Mammary epithelial cell (primary cell): ENCODE results near the gene TTC9.

ENCODE experiments used
- CTCF ChIP-seq, 2 donors: IDR thresholded peaks in 1 of 2; conservative IDR thresholded peaks in 1 of 2; 2 replicates each; pipeline ENCODE4 v1.5.1; 2011 to 2012; ENCODE audit warnings: inconsistent platforms in 2 of 2, low read length in 2 of 2, mild to moderate bottlenecking in 2 of 2, control low read depth in 1 of 2, low read depth in 1 of 2; ENCODE audit not compliant: insufficient read depth in 1 of 2; ENCODE audit errors: extremely low read depth in 1 of 2
- EZH2 ChIP-seq: IDR thresholded peaks from 2 replicates; pipeline ENCODE4 v1.6.1; 2012; ENCODE audit warnings: low read length, inconsistent platforms, borderline replicate concordance

GRCh38 chr14:70662080-70662479 lies 20.4 kb downstream of the TTC9 start:
- TF ChIP-seq CTCF (conservative IDR thresholded peaks at IDR 0.05 in 1 of 2, IDR thresholded peaks at IDR 0.05 in 1 of 2; ENCODE audit: extremely low read depth in 1 of 2, insufficient read depth in 1 of 2, low read depth in 1 of 2, low read length in 2 of 2) (no peak), EZH2 (no peak)
